ENCODE data around the gene CDX1.
A peak's percentile ranks its signal among the peaks of the same experiment; 100 is the strongest.

CDX1 gene

GRCh38 chr5:150141544-150142184 is 24.9 kb upstream of the CDX1 start:
- DNase-seq (ENCODE audit: extremely low read depth, low read depth) = no peak
- no peak overlapping the region for H3K4me3 ChIP-seq (replicated peaks; ENCODE audit: low read depth, low read length)
- no peak for TF ChIP-seq CTCF (IDR thresholded peaks at IDR 0.05; ENCODE audit: low read depth, low read length, missing control alignments)

- DNase-seq (ENCODE audit: extremely low read depth, low read depth) = no peak
- no peak overlapping the region for H3K4me3 ChIP-seq (replicated peaks; ENCODE audit: low read depth, low read length)
- TF ChIP-seq CTCF (IDR thresholded peaks at IDR 0.05; ENCODE audit: low read depth, low read length, missing control alignments) = no peak
Observed at GRCh38 chr5:150142185-150142958, 24.2 kb upstream of the CDX1 start.

- DNase-seq (ENCODE audit: extremely low read depth, low read depth) = no peak
- no peak for TF ChIP-seq CTCF (IDR thresholded peaks at IDR 0.05; ENCODE audit: low read depth, low read length, missing control alignments)
- no peak overlapping the region for H3K4me3 ChIP-seq (replicated peaks; ENCODE audit: low read depth, low read length)
Observed at GRCh38 chr5:150142959-150143349, 23.6 kb upstream of the CDX1 start.

- no peak for TF ChIP-seq CTCF (IDR thresholded peaks at IDR 0.05; ENCODE audit: low read depth, low read length, missing control alignments)
- H3K4me3 ChIP-seq (replicated peaks; ENCODE audit: low read depth, low read length) = peak overlapping the region; percentile 13; the same call in 1 of the 2 replicates
- no peak for DNase-seq (ENCODE audit: extremely low read depth, low read depth)
Observed at GRCh38 chr5:150143350-150144245, 23.0 kb upstream of the CDX1 start.

- H3K4me3 ChIP-seq (replicated peaks; ENCODE audit: low read depth, low read length) = peak overlapping the region; percentile 13
- no peak for DNase-seq (ENCODE audit: extremely low read depth, low read depth)
- no peak for TF ChIP-seq CTCF (IDR thresholded peaks at IDR 0.05; ENCODE audit: low read depth, low read length, missing control alignments)
Observed at GRCh38 chr5:150144246-150144801, 22.3 kb upstream of the CDX1 start.

- H3K4me3 ChIP-seq (replicated peaks; ENCODE audit: low read depth, low read length) = no peak overlapping the region
- no peak for TF ChIP-seq CTCF (IDR thresholded peaks at IDR 0.05; ENCODE audit: low read depth, low read length, missing control alignments)
- DNase-seq (ENCODE audit: extremely low read depth, low read depth) = no peak
Observed at GRCh38 chr5:150144879-150145278, 21.7 kb upstream of the CDX1 start.

Data from HFF-Myc (cell line).